GM12865 (cell line): ENCODE results near the gene TRAP1.

Experiments
- DNase-seq: peaks from one replicate; pipeline ENCODE4 v3.0.0; 2010; ENCODE audit warnings: low read depth
- H3K4me3 ChIP-seq: 2 replicates; pipeline ENCODE4 v1.5.1; 2011; ENCODE audit warnings: mild to moderate bottlenecking, low read depth, low read length, control low read depth
- TF ChIP-seq, protein P1 (sequence below): IDR thresholded peaks from 2 replicates; pipeline ENCODE4 v1.5.1; 2011; ENCODE audit warnings: low read length, control low read depth, low read depth, inconsistent platforms; ENCODE audit not compliant: insufficient read depth; ENCODE audit errors: missing control alignments

The TRAP1 gene

DNA sequence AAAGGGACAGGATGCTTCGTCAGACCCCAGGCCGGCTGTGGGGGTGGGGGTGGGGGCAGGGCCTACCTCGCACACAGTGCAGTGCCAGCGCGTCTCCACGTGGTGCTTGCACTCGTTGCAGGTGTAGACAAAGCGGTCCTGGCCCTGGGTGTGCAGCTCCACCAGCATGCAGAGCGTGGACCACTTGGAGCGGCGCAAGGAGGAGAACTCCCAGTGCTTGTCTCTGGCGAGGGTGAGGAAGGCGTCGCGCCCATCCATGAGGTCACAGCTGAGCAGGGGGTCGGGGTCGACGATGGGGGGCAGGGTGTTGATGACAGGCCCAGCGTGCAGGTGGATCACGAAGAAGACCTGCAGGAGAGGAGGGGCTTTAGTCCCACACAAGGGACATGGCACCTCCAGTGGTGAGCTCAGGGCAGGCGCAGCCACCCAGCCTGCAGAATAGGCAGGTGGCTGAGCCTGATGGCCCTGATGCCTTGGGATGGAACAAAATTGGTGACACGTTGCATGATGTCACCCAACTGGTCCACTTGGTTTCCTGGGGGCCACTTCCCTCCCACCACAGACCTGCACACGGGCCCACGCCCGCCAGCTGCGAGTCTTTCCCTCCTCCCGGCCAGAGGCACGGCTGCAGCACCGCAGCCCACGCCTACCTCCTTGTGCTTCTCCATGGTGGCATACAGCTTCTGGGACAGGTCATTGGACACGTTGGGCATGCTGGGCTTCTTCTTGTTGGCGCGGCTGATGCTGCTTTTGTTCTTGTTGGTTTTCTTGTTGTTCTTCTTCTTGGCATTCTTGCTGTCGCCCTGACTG is 14.0 kb upstream of the TRAP1 start:
- no peak overlapping the region for H3K4me3 ChIP-seq
- DNase-seq: no peak
- TF ChIP-seq, protein P1, sequence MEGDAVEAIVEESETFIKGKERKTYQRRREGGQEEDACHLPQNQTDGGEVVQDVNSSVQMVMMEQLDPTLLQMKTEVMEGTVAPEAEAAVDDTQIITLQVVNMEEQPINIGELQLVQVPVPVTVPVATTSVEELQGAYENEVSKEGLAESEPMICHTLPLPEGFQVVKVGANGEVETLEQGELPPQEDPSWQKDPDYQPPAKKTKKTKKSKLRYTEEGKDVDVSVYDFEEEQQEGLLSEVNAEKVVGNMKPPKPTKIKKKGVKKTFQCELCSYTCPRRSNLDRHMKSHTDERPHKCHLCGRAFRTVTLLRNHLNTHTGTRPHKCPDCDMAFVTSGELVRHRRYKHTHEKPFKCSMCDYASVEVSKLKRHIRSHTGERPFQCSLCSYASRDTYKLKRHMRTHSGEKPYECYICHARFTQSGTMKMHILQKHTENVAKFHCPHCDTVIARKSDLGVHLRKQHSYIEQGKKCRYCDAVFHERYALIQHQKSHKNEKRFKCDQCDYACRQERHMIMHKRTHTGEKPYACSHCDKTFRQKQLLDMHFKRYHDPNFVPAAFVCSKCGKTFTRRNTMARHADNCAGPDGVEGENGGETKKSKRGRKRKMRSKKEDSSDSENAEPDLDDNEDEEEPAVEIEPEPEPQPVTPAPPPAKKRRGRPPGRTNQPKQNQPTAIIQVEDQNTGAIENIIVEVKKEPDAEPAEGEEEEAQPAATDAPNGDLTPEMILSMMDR: no peak

DNA sequence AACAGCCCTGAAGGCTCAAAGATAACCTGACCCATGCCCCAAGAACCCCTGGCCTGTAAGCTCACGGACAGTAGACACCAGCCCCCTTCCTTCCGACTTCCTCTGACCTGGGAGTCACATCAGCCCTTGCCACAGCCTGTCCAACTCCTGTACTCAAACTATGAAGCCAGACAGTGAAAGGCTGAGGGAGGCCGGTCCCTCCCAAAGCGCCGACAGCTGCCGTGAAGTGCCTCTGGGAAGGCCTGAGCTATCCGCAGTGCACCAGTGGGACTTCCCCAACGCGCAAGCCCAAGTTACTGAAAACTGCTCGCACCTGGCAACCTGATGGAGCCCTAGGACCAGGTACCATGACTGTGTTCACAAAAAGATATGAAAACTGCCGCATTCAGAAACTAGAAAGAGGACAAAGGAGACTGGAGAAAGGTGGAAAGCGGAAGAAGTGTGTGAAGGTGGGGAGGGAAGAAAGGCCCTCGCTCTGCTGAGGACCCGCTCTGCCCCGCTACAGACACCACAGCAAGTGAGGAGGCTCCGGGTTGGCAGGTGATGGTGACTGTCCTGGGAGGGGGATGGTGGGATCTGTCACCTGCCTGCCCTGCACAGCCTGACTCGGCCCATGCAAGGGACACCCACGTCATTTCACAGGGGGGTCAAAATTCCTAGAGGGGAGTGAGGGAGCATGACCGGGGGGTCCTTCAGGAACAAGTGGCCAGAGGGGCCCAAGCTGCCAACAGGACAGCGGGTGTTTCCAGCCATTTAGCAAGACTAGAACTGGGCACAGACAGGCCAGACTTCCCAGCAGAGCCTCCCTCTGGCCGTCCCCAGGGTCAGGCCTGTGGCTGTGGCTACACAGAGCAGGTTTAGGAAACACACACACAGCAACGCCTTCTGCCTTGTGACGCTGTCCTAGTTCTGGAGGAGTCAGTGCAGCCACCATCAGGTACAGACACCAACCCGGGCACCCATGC is 13.1 kb upstream of the TRAP1 start:
- no peak overlapping the region for H3K4me3 ChIP-seq
- TF ChIP-seq, protein P1: no peak
- no peak for DNase-seq

DNA sequence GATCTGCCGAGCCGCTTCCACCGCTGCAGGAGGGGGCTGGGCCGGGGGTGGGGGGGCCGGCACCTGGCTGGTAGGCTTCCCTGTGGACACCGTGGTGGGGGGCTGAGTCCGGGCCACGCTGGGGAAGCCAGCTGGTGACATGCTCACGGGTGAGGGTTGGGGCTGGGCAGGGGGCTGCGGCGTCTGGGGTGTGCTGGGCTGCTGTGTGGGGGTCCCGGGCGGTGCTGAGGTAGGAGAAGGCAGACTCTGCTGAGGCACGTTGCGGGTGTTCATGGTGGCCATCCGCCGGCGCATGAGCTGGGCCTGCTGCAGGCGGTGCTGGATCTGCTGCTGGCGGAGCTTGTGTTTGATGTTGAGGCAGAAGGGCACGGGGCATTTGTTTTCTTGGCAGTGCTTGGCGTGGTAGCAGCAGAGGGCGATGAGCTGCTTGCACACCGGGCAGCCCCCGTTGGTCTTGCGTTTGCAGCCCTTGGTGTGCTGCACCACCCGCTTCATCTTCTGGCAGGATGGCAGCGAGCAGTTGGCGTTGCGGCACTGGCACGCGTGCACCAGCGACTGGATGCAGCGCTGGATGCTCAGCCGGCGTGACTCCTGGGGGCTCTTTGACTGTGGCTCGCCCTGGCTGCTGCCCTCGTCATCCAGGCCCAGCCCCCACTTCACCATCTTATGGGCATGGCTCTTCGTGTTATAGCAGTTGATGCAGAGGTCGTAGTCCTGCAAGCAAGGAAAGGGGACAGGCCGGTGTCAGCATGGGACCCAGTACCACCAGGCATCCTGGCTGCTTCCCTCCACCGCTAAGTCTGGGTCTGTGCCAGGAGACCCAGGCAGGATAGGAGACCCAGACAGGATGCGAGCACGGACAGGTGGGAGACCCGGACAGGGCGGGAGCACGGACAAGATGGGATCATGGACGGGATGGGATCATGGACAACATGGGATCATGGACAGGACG is 12.1 kb upstream of the TRAP1 start:
- TF ChIP-seq, protein P1: no peak
- DNase-seq: no peak
- H3K4me3 ChIP-seq: no peak overlapping the region

DNA sequence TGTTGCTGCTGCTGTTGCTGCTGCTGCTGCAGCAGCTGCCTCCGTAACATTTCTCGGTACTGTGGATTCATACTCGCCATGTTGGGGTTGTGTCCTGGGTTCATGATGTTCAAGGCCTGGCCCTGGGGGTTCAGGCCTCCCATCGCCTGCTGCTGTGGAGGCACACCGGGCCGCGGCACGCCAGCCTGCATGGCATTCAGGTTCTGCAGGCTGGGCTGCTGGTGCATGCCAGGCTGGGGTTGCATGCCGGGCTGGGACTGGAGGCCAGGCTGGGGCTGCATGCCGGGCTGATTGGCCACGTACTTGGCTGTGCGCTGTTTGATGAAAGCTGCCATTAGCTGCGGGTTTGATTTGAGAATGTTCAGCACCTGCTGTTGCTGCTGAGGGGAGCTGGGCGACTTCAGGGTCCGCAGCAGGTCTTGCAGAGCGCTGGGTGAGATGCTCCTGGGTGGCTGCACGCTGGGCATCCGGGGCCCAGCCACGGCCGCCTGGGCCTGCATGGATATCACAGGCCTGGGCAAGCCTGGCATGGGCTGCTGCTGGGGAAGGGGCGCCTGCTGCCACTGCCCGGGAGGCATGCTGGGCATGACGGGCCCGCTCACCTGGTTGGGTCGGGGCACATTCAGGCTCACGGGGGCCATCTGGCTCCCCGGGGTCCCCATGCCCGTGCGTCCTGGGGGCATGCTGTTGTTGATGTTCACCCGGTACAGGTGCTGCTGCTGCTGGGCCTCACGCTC is 11.3 kb upstream of the TRAP1 start:
- DNase-seq: no peak
- no peak overlapping the region for H3K4me3 ChIP-seq
- TF ChIP-seq, protein P1: no peak

DNA sequence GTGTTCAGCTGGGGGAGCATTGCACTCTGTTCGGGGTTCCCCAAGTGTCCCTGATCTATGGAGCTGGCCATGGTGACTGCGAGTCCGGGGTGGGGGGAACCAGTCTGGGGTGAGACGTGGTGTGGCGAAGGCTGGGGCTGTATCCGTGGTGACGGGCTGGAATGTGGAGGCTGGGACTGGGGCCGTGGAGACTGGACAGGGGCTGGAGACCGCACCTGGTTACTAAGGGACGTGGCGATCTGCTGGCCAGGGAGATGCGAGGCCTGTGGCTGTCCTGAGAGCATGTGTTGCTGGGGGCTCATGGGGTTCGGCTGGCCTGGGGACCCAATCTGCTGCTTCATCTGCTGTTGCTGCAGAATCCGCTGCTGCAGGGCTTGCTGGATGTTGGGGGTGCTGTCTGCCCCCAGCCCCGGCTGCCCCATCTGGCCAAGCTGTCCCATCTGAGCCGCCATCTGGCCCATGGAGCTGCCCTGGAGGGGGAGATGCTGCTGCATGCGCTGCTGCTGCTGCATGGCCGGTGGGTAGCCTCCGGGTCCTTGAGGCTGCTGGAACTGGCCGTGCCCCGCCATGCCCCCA is 10.6 kb upstream of the TRAP1 start:
- TF ChIP-seq, protein P1: no peak
- DNase-seq: no peak
- H3K4me3 ChIP-seq: no peak overlapping the region
